ENCODE measurements around the gene PLAU. TPM values are rescaled to one million over a fixed set of nuclear protein-coding genes. Genes with fewer than 3 reads are reported as not detected.

PLAU gene
- total and polyA plus RNA-seq, 9 of the 15 experiments (the other 6 are each of a cell fraction or from before 2014, with no cell fraction given) = 2.1 to 16.9 (median 3.3) TPM

DNA sequence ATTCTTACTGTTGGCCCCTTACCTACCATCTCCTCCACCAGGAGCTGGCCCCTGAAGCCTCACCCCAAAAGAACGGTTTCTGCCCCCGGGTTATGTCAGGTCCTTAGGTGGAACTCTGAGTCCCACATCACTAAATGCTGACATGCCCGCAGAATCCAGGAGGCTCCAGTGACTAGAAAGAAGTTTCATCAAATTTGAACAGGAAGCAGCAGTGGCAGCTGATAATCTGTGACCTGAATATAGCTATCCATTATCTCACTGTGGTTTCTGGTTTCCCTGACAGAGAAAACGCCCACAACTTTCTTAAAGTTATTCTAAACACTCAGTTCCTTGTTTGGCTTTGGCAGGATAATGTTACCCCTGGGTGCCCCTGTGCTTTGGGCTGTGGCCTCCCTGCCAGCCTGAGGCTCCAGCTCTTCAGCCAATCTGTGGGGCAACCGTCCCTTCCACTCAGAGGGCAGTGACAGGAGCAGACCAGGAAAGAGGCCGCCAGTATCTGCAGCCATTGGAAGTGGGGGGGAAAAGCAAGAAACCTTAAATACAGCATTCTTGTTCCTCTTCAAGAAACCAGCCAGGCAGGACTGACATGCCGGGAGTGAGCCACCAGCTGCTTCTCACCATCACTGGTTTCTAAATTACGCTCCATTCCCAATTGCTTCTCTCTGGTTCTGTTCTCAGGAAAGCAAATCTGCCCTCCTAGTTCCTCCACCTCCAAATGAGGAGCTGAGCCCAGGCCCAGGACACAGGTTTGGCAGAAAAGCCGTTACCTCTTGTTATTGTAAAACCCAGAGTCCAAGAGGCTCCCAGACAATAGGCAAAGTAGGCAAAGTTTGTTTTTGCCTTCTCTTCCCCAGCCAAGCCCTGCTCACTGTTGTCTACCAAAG, 45.8 kb downstream of the PLAU start (continued):
- TF ChIP-seq PML (IDR thresholded peaks at IDR 0.05; ENCODE audit: low read length) = peak; percentile 78
- no peak for TF ChIP-seq KDM2B (CRISPR knock-in tag; IDR thresholded peaks at IDR 0.05)
- TF ChIP-seq HMG20B (CRISPR knock-in tag; IDR thresholded peaks at IDR 0.05) = no peak
- no peak for TF ChIP-seq SRSF1 (IDR thresholded peaks at IDR 0.05; ENCODE audit: low read depth, low read length)
- TF ChIP-seq KLF10 (CRISPR knock-in tag; IDR thresholded peaks at IDR 0.05) = no peak
- TF ChIP-seq, protein P1, sequence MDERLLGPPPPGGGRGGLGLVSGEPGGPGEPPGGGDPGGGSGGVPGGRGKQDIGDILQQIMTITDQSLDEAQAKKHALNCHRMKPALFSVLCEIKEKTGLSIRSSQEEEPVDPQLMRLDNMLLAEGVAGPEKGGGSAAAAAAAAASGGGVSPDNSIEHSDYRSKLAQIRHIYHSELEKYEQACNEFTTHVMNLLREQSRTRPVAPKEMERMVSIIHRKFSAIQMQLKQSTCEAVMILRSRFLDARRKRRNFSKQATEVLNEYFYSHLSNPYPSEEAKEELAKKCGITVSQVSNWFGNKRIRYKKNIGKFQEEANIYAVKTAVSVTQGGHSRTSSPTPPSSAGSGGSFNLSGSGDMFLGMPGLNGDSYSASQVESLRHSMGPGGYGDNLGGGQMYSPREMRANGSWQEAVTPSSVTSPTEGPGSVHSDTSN (CRISPR knock-in tag; IDR thresholded peaks at IDR 0.05; ENCODE audit: low read depth) = peak; percentile 47; the same call in 1 of the 2 replicates
- TF ChIP-seq, protein P1 (tag; conservative IDR thresholded peaks at IDR 0.05; ENCODE audit: low read depth) = peak; percentile 92
- no peak for TF ChIP-seq GMEB1 (CRISPR knock-in tag; IDR thresholded peaks at IDR 0.05)
- no peak for TF ChIP-seq PHB (CRISPR knock-in tag; IDR thresholded peaks at IDR 0.05)
- TF ChIP-seq, protein P2, sequence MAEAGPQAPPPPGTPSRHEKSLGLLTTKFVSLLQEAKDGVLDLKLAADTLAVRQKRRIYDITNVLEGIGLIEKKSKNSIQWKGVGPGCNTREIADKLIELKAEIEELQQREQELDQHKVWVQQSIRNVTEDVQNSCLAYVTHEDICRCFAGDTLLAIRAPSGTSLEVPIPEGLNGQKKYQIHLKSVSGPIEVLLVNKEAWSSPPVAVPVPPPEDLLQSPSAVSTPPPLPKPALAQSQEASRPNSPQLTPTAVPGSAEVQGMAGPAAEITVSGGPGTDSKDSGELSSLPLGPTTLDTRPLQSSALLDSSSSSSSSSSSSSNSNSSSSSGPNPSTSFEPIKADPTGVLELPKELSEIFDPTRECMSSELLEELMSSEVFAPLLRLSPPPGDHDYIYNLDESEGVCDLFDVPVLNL (CRISPR knock-in tag; IDR thresholded peaks at IDR 0.05; ENCODE audit: low read depth) = no peak
- no peak for TF ChIP-seq DLX4 (CRISPR knock-in tag; IDR thresholded peaks at IDR 0.05)
- TF ChIP-seq ZNF124 (CRISPR knock-in tag; IDR thresholded peaks at IDR 0.05) = no peak
- no peak for TF ChIP-seq NCOA2 (IDR thresholded peaks at IDR 0.05; ENCODE audit: partially characterized antibody in 2 of 2)
- peak; percentile 95 for TF ChIP-seq RBBP5 (IDR thresholded peaks at IDR 0.05; ENCODE audit: borderline replicate concordance, insufficient read depth, low read length, poor library complexity, severe bottlenecking)
- TF ChIP-seq TEAD1 (CRISPR knock-in tag; IDR thresholded peaks at IDR 0.05) = peak; percentile 19 to 72; a peak in 1 of 4 replicates
- TF ChIP-seq MIER1 (IDR thresholded peaks at IDR 0.05; ENCODE audit: low read depth) = no peak
- TF ChIP-seq STAT5B (CRISPR knock-in tag; IDR thresholded peaks at IDR 0.05) = no peak
- no peak for TF ChIP-seq ZSCAN29 (IDR thresholded peaks at IDR 0.05)
- no peak for TF ChIP-seq RBM14 (IDR thresholded peaks at IDR 0.05; ENCODE audit: borderline replicate concordance, insufficient read depth, low read depth, low read length)
- TF ChIP-seq, protein P3, sequence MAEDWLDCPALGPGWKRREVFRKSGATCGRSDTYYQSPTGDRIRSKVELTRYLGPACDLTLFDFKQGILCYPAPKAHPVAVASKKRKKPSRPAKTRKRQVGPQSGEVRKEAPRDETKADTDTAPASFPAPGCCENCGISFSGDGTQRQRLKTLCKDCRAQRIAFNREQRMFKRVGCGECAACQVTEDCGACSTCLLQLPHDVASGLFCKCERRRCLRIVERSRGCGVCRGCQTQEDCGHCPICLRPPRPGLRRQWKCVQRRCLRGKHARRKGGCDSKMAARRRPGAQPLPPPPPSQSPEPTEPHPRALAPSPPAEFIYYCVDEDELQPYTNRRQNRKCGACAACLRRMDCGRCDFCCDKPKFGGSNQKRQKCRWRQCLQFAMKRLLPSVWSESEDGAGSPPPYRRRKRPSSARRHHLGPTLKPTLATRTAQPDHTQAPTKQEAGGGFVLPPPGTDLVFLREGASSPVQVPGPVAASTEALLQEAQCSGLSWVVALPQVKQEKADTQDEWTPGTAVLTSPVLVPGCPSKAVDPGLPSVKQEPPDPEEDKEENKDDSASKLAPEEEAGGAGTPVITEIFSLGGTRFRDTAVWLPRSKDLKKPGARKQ (CRISPR knock-in tag; IDR thresholded peaks at IDR 0.05) = no peak

All from K562 (cell line).